ENCODE measurements around the gene RAET1E. TPM values are rescaled to one million over a fixed set of nuclear protein-coding genes. Genes with fewer than 3 reads are reported as not detected.

The RAET1E gene
- total and polyA plus RNA-seq, 9 of the 15 experiments (the other 6 are each of a cell fraction or from before 2014, with no cell fraction given): not detected

DNA sequence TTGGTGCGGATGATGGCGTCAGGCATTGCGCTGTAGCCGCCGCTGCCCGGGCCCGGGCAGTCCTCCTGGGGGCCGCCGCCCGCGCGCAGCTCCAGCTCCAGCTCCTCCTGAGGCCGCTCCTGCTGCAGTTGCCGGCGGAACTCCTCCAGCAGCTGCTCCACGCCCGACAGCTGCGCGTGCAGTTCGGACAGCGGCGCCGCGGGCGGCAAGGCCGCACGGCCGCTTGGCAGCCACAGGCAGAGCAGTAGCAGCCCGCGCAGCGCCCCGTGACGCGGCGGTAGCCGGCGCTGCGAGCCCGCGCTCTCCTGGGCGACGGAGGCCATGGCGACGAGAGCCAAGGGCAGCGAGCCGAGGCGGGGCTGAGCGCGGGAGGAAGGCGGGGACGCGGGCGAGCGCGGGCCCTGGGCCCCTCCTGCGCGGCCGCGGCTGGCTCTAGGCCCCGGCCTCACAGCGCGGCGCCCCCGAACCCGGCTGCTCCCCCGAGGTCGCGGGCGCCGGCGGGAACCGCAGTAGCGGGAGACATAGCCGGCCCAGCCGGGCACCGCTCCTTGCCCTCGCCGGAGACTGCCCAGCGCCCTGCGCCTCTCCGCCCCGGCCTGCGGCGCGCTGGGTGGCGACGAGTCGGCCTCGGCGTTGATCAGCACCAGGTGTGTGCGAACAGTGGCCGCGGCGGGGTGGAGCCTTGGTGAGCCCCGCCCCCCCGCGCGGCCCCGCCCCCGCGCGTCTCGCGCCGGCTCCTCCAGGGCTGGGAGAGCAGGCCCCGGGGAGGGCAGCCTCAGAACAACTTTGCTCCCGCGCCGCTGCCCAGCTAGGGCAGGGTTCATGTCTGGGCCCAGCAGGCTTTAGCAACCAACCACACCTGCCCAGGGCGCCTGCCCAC, 34.0 kb downstream of the RAET1E start, which contains the start of gene LRP11 (continued):
- TF ChIP-seq, protein P1, sequence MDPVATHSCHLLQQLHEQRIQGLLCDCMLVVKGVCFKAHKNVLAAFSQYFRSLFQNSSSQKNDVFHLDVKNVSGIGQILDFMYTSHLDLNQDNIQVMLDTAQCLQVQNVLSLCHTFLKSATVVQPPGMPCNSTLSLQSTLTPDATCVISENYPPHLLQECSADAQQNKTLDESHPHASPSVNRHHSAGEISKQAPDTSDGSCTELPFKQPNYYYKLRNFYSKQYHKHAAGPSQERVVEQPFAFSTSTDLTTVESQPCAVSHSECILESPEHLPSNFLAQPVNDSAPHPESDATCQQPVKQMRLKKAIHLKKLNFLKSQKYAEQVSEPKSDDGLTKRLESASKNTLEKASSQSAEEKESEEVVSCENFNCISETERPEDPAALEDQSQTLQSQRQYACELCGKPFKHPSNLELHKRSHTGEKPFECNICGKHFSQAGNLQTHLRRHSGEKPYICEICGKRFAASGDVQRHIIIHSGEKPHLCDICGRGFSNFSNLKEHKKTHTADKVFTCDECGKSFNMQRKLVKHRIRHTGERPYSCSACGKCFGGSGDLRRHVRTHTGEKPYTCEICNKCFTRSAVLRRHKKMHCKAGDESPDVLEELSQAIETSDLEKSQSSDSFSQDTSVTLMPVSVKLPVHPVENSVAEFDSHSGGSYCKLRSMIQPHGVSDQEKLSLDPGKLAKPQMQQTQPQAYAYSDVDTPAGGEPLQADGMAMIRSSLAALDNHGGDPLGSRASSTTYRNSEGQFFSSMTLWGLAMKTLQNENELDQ (CRISPR knock-in tag; IDR thresholded peaks at IDR 0.05; ENCODE audit: borderline replicate concordance): no peak
- TF ChIP-seq GABPB1 (CRISPR knock-in tag; IDR thresholded peaks at IDR 0.05) (no peak; the same call in 1 of the 2 replicates), MXI1 (IDR thresholded peaks at IDR 0.05; ENCODE audit: low read depth, low read length) (no peak), ZNF280A (IDR thresholded peaks at IDR 0.05; ENCODE audit: low read depth, partially characterized antibody) (no peak), ZFP91 (CRISPR knock-in tag; IDR thresholded peaks at IDR 0.05) (no peak), BRF1 (IDR thresholded peaks at IDR 0.05; ENCODE audit: borderline replicate concordance, extremely low read depth, insufficient read length) (no peak), DMBX1 (CRISPR knock-in tag; IDR thresholded peaks at IDR 0.05; ENCODE audit: borderline replicate concordance) (no peak), KLF13 (tag; IDR thresholded peaks at IDR 0.05; ENCODE audit: borderline replicate concordance, low read depth) (no peak), ZNF253 (CRISPR knock-in tag; conservative IDR thresholded peaks at IDR 0.05) (no peak), HDAC8 (tag; IDR thresholded peaks at IDR 0.05) (peak; percentile 31; the same call in 1 of the 2 replicates), IFI16 (CRISPR knock-in tag; IDR thresholded peaks at IDR 0.05) (no peak), E2F1 (CRISPR knock-in tag; IDR thresholded peaks at IDR 0.05) (no peak), ZNF239 (CRISPR knock-in tag; IDR thresholded peaks at IDR 0.05) (no peak), ZFPM2 (CRISPR knock-in tag; IDR thresholded peaks at IDR 0.05) (no peak), BCL6 (CRISPR knock-in tag; IDR thresholded peaks at IDR 0.05) (no peak), CC2D1A (IDR thresholded peaks at IDR 0.05) (no peak)
- TF ChIP-seq, protein P2, sequence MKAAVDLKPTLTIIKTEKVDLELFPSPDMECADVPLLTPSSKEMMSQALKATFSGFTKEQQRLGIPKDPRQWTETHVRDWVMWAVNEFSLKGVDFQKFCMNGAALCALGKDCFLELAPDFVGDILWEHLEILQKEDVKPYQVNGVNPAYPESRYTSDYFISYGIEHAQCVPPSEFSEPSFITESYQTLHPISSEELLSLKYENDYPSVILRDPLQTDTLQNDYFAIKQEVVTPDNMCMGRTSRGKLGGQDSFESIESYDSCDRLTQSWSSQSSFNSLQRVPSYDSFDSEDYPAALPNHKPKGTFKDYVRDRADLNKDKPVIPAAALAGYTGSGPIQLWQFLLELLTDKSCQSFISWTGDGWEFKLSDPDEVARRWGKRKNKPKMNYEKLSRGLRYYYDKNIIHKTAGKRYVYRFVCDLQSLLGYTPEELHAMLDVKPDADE (conservative IDR thresholded peaks at IDR 0.05; ENCODE audit: control insufficient read depth, low read depth, low read length): no peak; the same call in 1 of the 2 replicates

Data from K562 (cell line).